A673 (cell line): ENCODE data around the gene FOXJ1.

Experiments used
- EZH2 ChIP-seq: fragments of 200-600 bp; sonication (generic); IDR thresholded peaks from 2 replicates; pipeline ENCODE4 v1.6.1; 2017; ENCODE audit warnings: borderline replicate concordance, low read depth, mild to moderate bottlenecking, mixed read lengths, antibody characterized with exemption, low read length; ENCODE audit not compliant: poor library complexity, severe bottlenecking
- TF ChIP-seq, protein P1 (sequence below): fragments of 300-800, 200-600 bp; sonication (generic); conservative IDR thresholded peaks from 2 replicates; pipeline ENCODE4 v1.5.1; 2017; ENCODE audit warnings: low read depth, mild to moderate bottlenecking, antibody characterized with exemption, low read length, moderate library complexity, mixed read lengths

DNA sequence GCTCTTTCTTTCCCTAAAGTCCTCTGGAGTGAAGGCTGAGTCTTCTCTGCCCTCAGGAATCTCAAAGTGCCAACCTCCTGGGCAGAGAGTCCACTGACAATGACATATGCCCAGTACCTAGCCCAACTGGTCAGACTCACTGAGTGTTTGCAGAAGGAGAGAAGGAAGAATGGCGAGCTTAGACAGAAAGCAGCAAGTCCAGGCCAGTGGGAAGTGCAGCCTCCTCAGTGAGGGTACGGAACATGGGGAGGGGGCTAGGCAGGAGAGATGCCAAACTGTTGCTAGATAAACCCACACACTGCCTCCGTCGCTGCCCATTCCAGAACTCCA is 38.1 kb downstream of the FOXJ1 start:
- TF ChIP-seq, protein P1, sequence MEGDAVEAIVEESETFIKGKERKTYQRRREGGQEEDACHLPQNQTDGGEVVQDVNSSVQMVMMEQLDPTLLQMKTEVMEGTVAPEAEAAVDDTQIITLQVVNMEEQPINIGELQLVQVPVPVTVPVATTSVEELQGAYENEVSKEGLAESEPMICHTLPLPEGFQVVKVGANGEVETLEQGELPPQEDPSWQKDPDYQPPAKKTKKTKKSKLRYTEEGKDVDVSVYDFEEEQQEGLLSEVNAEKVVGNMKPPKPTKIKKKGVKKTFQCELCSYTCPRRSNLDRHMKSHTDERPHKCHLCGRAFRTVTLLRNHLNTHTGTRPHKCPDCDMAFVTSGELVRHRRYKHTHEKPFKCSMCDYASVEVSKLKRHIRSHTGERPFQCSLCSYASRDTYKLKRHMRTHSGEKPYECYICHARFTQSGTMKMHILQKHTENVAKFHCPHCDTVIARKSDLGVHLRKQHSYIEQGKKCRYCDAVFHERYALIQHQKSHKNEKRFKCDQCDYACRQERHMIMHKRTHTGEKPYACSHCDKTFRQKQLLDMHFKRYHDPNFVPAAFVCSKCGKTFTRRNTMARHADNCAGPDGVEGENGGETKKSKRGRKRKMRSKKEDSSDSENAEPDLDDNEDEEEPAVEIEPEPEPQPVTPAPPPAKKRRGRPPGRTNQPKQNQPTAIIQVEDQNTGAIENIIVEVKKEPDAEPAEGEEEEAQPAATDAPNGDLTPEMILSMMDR: no peak
- no peak for TF ChIP-seq EZH2
